ENCODE measurements around the gene WDR31. TPM values are rescaled to one million over a fixed set of nuclear protein-coding genes. Genes with fewer than 3 reads are reported as not detected.
"Not testable (repeated sequence)": the region's sequence is repeated elsewhere in the genome, so short reads cannot be mapped to it uniquely, and the experiment has no call there.

Gene WDR31
- total RNA-seq, 4 donors from 2014 or later = 0.60 to 2.0 (median 0.90) TPM

DNA sequence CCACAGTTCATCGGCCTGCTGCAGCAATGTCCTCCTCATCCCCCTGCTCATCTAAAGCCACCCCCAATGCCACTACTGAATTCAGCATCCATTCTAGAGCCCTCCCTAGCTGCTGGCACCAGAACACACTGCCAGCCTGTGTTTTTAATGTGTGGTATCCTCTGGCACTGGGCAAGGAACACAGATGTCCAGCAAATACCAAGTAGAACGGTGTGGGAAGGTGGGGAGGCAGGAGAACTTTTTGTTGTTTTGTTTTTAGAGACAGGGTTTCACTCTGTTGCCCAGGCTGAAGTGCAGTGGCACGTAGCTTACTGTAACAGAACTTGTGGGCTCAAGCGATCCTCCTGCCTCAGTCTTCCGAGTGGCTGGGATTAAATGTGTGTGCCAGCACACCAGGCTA, 32.0 kb upstream of the WDR31 start:
- DNase-seq (ENCODE audit: low spot score) (no peak), ATAC-seq (ENCODE audit: low FRiP score) (no peak)
- TF ChIP-seq CTCF (IDR thresholded peaks at IDR 0.05) = no peak

DNA sequence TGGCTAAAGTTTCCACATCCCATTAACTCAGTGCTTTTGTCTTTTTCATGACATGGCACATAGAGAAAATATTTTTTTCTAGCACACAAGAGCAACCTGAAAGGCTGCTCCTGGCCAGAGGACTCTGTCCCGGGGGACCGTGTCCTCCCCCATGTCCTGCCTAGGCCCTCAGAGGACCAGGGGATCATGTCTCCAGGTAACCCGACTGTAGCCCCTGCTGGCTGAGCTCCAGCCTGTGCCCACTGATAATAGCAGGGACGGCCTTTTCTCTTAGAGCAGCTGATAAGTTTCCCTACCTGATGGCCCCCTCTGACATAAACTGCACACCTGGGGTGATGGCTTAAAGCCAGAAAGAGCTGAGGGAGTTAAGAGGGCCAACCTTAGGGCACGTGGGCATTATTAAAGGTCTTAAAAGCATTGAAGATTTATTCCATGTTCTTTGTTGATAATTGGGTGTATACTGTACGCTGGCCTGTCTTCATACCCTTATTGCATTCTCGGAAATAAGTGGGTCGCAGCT, 30.8 kb upstream of the WDR31 start:
- no peak for DNase-seq (ENCODE audit: low spot score)
- no peak for ATAC-seq (ENCODE audit: low FRiP score)
- no peak for TF ChIP-seq CTCF (IDR thresholded peaks at IDR 0.05)

DNA sequence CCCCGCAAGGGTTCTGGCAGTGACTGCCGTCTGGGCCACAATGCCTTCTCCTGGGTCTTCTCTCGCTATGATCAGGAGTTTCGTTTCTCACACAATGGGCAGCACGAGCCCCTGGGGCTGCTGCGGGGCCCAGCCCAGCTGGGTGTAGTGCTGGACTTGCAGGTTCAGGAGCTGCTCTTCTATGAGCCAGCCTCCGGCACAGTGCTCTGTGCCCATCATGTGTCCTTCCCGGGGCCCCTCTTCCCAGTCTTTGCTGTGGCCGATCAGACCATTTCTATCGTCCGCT, 29.7 kb upstream of the WDR31 start:
- DNase-seq (ENCODE audit: low spot score) = no peak
- TF ChIP-seq CTCF (IDR thresholded peaks at IDR 0.05) = no peak
- no peak for ATAC-seq (ENCODE audit: low FRiP score)

DNA sequence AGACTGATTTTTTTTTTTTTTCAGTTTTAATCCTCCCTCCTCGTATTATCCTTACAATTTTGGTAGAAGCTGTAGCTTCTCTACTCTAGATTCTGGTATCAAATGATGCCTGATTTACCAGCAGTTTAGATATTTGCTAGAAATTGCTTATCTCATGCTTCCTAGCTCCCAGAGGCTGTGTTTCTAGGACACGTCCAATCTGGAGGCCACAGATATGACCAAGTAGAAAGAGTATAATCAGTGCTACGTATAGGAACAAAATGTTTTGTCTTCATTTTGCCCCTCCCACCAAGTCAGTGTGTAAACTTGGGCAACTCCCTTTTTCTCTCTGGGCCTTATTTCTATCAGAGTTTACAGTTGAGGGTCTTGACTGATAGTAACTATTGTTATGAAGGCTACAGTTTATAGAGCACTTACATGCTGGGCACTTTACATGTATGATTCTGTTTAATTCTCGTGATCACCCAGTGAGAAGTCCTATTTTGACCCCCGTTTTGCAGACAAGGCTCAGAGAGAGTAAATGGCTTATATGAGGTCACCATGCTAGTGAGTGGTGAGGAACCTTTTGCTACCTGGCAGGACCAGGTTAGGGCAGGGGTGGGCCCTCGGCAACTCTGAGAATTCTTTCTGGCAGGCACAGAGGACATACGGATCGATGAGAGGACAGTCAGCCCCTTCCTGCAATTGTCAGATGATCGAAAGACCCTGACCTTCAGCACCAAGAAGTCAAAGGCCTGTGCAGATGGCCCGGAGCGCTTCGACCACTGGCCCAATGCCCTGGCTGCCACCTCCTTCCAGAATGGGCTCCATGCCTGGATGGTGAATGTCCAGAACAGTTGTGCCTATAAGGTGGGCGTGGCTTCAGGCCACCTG, 29.1 kb upstream of the WDR31 start:
- no peak for ATAC-seq (ENCODE audit: low FRiP score)
- DNase-seq (ENCODE audit: low spot score) = no peak
- no peak for TF ChIP-seq CTCF (IDR thresholded peaks at IDR 0.05)

DNA sequence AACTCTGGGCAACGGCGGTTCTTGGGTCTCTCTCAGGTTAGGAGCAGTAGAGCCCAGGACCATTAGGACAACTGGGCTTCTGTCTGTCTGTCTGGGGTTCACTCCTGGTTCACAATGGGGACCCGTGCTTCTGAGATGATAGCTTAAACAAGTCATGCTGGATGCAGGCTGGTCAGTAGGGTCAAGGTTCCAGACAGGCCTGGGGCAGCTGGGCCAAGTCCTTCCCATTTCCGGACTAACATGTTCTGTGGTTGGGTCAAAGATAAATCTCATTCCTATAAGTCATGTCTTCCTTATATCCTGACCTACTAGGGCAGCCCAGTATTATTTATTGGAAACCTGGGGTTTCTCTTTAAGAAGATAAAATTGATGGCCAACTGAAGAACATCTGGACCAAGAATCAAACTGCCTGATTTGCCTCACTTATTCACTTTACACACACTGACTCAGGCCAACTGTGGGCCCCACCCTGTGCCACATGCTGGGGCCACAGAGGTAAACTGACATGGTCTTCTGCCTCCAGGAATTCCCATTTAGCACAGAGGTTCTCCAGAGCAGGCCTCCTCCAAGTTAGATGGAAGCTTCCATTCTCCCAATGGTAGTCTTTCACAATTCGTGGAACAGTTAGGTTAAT, 28.4 kb upstream of the WDR31 start:
- DNase-seq (ENCODE audit: low spot score) = no peak
- no peak for ATAC-seq (ENCODE audit: low FRiP score)
- TF ChIP-seq CTCF (IDR thresholded peaks at IDR 0.05) = no peak

- not testable (repeated sequence) for ATAC-seq (ENCODE audit: low FRiP score); DNase-seq (ENCODE audit: low spot score)
These were observed 25.6 kb upstream of the WDR31 start for GRCh38 chr9:113365652-113366051.

DNA sequence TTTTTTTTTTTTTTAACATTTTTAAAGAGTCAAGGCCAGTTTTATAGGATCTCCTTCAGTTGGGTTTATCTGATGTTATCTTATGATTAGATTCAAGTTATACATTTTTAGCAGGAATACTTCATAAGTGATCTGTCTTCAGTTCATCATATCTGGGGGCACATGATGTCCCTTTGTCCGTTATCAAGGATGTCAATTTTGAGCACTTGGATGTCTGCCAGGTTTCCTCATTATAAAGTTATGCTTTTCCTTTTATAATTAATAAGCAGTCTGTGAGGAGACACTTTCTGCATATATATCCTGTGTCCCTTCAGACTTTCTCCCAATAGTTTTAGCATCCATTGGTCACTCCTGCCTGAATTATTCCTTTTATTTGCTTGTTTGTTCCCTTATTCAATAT, 24.9 kb upstream of the WDR31 start:
- ATAC-seq (ENCODE audit: low FRiP score) = no peak

More for the DNA sequence above, 24.9 kb upstream of the WDR31 start:
- no peak for DNase-seq (ENCODE audit: low spot score)
- TF ChIP-seq CTCF (IDR thresholded peaks at IDR 0.05) = no peak

All from omental fat pad (tissue), 4 donors.